ENCODE results near the gene ZNF70. TPM values are rescaled to one million over a fixed set of nuclear protein-coding genes. Genes with fewer than 3 reads are reported as not detected.
"Not testable (repeated sequence)": the region's sequence is repeated elsewhere in the genome, so short reads cannot be mapped to it uniquely, and the experiment has no call there.

Gene ZNF70
- total RNA-seq, 5 donors from 2014 or later (not counting 1 experiment from before 2014, with no cell fraction given): 3.2 to 6.4 (median 5.8) TPM

DNA sequence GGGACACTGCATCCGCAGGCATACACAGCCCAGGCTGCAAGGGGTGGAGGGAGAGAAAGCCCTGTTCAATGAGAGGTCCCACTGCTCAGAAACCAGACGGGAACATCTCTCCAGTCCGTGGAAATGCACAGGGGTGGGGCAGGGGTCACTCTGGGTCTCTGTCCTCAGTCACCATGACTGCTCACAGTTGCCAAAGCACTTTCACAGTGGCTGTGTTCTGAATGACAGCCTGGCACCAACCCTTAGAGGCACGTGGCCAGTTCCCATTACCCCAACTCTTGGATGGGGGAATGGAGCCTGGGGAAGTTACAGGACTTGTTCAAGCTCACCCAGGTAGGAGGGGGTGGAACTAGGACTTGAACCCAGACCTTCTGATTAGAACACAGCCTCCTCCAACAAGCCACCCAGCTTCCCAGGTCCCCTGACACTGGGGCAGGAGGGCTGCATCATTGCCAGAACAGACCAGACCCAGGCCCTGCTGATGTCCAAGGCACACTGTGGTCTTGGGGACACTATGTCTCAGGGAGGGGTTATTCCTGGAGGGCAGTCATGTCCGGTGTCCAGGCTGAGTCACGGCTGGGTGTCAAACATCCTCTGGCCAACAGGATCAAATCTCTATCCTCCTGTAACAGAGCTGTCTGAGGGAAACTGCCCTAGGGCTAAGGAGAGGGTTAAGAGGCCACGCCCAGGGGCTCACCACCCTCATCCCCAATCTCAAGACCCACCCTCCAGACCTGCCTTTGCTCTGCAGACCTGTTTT lies 8.2 kb downstream of the ZNF70 start:
- ATAC-seq (replicated peaks in 1 of 4) (no peak), DNase-seq (no peak)
- Histone ChIP-seq H3K36me3 (ENCODE audit: control insufficient read depth in 2 of 2, extremely low read depth in 1 of 2, insufficient read depth in 1 of 2, low read length in 1 of 2) (peaks cover 4 to 17% of the 10 kb centered on the region in 2 donors), H3K4me1 (ENCODE audit: control insufficient read depth in 1 of 2, extremely low read depth in 1 of 2, insufficient read depth in 2 of 2, low read length in 2 of 2) (no peaks in the 10 kb centered on the region), H3K4me3 (ENCODE audit: control insufficient read depth in 1 of 2, extremely low read depth in 1 of 2, low read length in 1 of 2) (no peak overlapping the region), H3K9me3 (no peaks in the 10 kb centered on the region), H3K27me3 (replicated peaks in 1 of 2; ENCODE audit: control insufficient read depth in 2 of 2, extremely low read depth in 1 of 2, insufficient read depth in 2 of 2, low read length in 1 of 2) (no peaks in the 10 kb centered on the region), H3K27ac (ENCODE audit: low read length) (no peak overlapping the region)
- CTCF ChIA-PET: no interaction called here
- H3K9me3 Mint-ChIP-seq: peaks cover 0 to 11% (median 6%) of the 10 kb centered on the region in 3 donors
- no peaks in the 10 kb centered on the region for H3K4me1 Mint-ChIP-seq
- H3K27ac Mint-ChIP-seq: no peak overlapping the region
- POLR2A ChIA-PET: no interaction called here
- H3K36me3 Mint-ChIP-seq: peaks cover 22% of the 10 kb centered on the region
- no peaks in the 10 kb centered on the region for H3K27me3 Mint-ChIP-seq
- WGBS (ENCODE audit: insufficient coverage): 82% methylated on average over 3 of the region's 7 CpGs
- H3K4me3 Mint-ChIP-seq: no peak overlapping the region

DNA sequence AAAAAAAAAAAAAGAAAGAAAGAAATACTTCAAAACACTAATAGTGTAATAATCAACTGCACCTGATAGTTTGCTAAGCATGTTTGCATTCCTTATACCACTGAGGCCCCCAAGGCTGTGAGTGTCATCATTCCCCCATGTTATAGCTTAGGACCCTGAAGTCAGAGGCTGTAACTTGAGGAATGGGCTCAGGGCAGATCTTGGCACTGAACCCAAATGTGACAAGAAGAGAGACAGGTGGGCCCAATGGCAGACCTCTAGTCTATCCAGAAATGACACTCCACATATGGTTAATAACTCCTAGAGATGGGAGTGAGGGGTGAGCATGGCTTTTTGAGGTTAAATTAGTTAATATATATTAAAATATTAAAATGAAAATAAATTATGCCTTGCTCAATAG lies 13.2 kb downstream of the ZNF70 start:
- Mint-ChIP-seq H3K27me3 (no peaks in the 10 kb centered on the region), H3K4me1 (no peaks in the 10 kb centered on the region), H3K27ac (no peak overlapping the region), H3K9me3 (no peaks in the 10 kb centered on the region), H3K36me3 (no peaks in the 10 kb centered on the region), H3K4me3 (no peak overlapping the region)
- ChIA-PET POLR2A (no interaction called here), CTCF (no interaction called here)
- DNase-seq (no peak), ATAC-seq (replicated peaks in 1 of 4) (no peak)
- no peaks in the 10 kb centered on the region for H3K36me3 ChIP-seq (ENCODE audit: control insufficient read depth in 2 of 2, extremely low read depth in 1 of 2, insufficient read depth in 1 of 2, low read length in 1 of 2)
- no peak overlapping the region for H3K27ac ChIP-seq (ENCODE audit: low read length)
- peaks cover 0 to 4% of the 10 kb centered on the region in 2 experiments for H3K27me3 ChIP-seq (replicated peaks in 1 of 2; ENCODE audit: control insufficient read depth in 2 of 2, extremely low read depth in 1 of 2, insufficient read depth in 2 of 2, low read length in 1 of 2)
- no peak overlapping the region for H3K4me3 ChIP-seq (ENCODE audit: control insufficient read depth in 1 of 2, extremely low read depth in 1 of 2, low read length in 1 of 2)
- no peaks in the 10 kb centered on the region for H3K4me1 ChIP-seq (ENCODE audit: control insufficient read depth in 1 of 2, extremely low read depth in 1 of 2, insufficient read depth in 2 of 2, low read length in 2 of 2)
- H3K9me3 ChIP-seq: no peaks in the 10 kb centered on the region

DNA sequence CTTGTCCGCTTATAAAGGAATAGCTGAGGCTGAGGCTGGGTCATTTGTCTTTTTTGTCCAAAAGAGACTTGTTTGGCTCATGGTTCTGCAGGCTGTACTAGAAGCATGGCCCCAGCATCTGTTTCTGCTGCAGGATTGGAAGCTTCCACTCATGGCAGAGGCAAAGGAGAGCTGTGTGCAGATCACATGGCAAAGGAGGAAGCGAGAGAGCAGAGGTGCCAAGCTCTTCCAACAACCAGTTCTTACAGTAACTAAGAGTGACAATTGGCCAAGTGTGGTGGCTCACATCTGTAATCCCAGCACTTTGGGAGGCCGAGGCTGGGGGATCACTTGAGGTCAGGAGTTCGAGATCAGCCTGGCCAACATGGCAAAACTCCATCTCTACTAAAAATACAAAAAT lies 22.8 kb downstream of the ZNF70 start:
- H3K9me3 ChIP-seq; H3K4me3 Mint-ChIP-seq; H3K4me1 ChIP-seq (ENCODE audit: control insufficient read depth in 1 of 2, extremely low read depth in 1 of 2, insufficient read depth in 2 of 2, low read length in 2 of 2); CTCF ChIA-PET; H3K4me1 Mint-ChIP-seq; H3K36me3 Mint-ChIP-seq; ATAC-seq (replicated peaks in 1 of 4); DNase-seq; POLR2A ChIA-PET; H3K4me3 ChIP-seq (ENCODE audit: control insufficient read depth in 1 of 2, extremely low read depth in 1 of 2, low read length in 1 of 2); H3K27ac ChIP-seq (ENCODE audit: low read length); H3K27me3 Mint-ChIP-seq; H3K9me3 Mint-ChIP-seq; H3K36me3 ChIP-seq (ENCODE audit: control insufficient read depth in 2 of 2, extremely low read depth in 1 of 2, insufficient read depth in 1 of 2, low read length in 1 of 2); H3K27ac Mint-ChIP-seq: not testable (repeated sequence)
- 80% methylated on average over 1 of the region's 4 CpGs for WGBS (ENCODE audit: insufficient coverage)
- peaks cover 0 to 15% of the 10 kb centered on the region in 2 experiments for H3K27me3 ChIP-seq (replicated peaks in 1 of 2; ENCODE audit: control insufficient read depth in 2 of 2, extremely low read depth in 1 of 2, insufficient read depth in 2 of 2, low read length in 1 of 2)

DNA sequence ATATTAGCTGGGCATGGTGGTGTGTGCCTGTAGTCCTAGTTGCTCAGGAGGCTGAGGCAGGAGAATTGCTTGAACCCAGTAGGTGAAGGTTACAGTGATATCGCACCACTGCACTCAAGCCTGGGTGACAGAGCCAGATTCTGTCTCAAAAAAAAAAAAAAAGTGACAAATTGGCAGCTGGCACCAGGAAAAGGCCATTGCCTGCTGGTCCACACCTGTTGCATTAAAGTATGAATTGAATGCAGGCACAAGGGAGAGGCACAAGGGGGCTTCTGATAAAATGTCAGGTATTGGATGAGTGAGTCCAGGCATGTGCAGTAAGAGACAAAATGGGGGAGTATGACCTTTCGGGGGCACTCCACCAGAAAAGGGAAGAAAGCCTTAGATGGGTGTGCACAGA lies 28.2 kb downstream of the ZNF70 start:
- DNase-seq: no peak
- Histone ChIP-seq H3K4me1 (ENCODE audit: control insufficient read depth in 1 of 2, extremely low read depth in 1 of 2, insufficient read depth in 2 of 2, low read length in 2 of 2) (no peaks in the 10 kb centered on the region), H3K36me3 (ENCODE audit: control insufficient read depth in 2 of 2, extremely low read depth in 1 of 2, insufficient read depth in 1 of 2, low read length in 1 of 2) (no peaks in the 10 kb centered on the region), H3K4me3 (ENCODE audit: control insufficient read depth in 1 of 2, extremely low read depth in 1 of 2, low read length in 1 of 2) (no peak overlapping the region), H3K9me3 (no peaks in the 10 kb centered on the region), H3K27me3 (replicated peaks in 1 of 2; ENCODE audit: control insufficient read depth in 2 of 2, extremely low read depth in 1 of 2, insufficient read depth in 2 of 2, low read length in 1 of 2) (peaks cover 0 to 10% of the 10 kb centered on the region in 2 experiments), H3K27ac (ENCODE audit: low read length) (no peak overlapping the region)
- ChIA-PET POLR2A (no interaction called here), CTCF (interaction anchor here in 1 of 2 donors (0.6 kb wide), 1 partner anchor 31 kb away, joined by 3 read pairs; no protein-coding TSS in a partner anchor)
- no peak overlapping the region for H3K27ac Mint-ChIP-seq
- H3K27me3 Mint-ChIP-seq: peaks cover 3 to 5% of the 10 kb centered on the region in 2 donors
- no peaks in the 10 kb centered on the region for H3K36me3 Mint-ChIP-seq
- H3K4me3 Mint-ChIP-seq: no peak overlapping the region
- no peak for ATAC-seq (replicated peaks in 1 of 4)
- WGBS (ENCODE audit: insufficient coverage): 100% methylated on average over 2 of the region's 2 CpGs
- no peaks in the 10 kb centered on the region for H3K9me3 Mint-ChIP-seq
- H3K4me1 Mint-ChIP-seq: peaks cover 0 to 3% (median 1%) of the 10 kb centered on the region in 3 donors

DNA sequence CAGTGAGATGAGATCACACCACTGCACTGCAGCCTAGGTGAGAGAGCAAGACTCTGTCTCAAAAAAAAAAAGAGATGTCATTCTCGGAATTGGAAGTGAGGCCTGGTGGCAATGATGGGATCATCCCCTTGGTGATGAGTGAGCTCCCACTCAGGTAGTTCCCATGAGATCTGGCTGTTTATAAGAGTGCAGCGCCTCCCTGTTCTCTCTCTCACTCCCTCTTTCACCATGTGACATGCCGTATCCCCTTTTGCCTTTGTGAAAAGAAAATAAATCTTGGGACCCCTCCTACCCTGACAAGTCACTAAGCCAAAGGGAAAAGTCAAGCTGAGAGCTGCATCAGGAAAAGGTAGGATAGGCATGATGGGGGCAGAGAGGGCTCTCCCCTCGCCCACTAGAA lies 28.8 kb downstream of the ZNF70 start:
- Histone ChIP-seq H3K27me3 (replicated peaks in 1 of 2; ENCODE audit: control insufficient read depth in 2 of 2, extremely low read depth in 1 of 2, insufficient read depth in 2 of 2, low read length in 1 of 2) (peaks cover 0 to 9% of the 10 kb centered on the region in 2 experiments), H3K4me1 (ENCODE audit: control insufficient read depth in 1 of 2, extremely low read depth in 1 of 2, insufficient read depth in 2 of 2, low read length in 2 of 2) (peaks cover 2 to 5% of the 10 kb centered on the region in 2 experiments), H3K36me3 (ENCODE audit: control insufficient read depth in 2 of 2, extremely low read depth in 1 of 2, insufficient read depth in 1 of 2, low read length in 1 of 2) (no peaks in the 10 kb centered on the region), H3K4me3 (ENCODE audit: control insufficient read depth in 1 of 2, extremely low read depth in 1 of 2, low read length in 1 of 2) (no peak overlapping the region), H3K9me3 (no peaks in the 10 kb centered on the region), H3K27ac (ENCODE audit: low read length) (no peak overlapping the region)
- no peak overlapping the region for H3K27ac Mint-ChIP-seq
- H3K36me3 Mint-ChIP-seq: no peaks in the 10 kb centered on the region
- ATAC-seq (replicated peaks in 1 of 4) (no peak), DNase-seq (no peak)
- H3K4me1 Mint-ChIP-seq: peaks cover 4 to 7% (median 4%) of the 10 kb centered on the region in 3 donors
- peaks cover 3 to 5% of the 10 kb centered on the region in 2 donors for H3K27me3 Mint-ChIP-seq
- ChIA-PET POLR2A (interaction anchor here in 1 of 2 donors (0.6 kb wide), 1 partner anchor 9 kb away, joined by 3 read pairs; no protein-coding TSS in a partner anchor), CTCF (no interaction called here)
- no peak overlapping the region for H3K4me3 Mint-ChIP-seq
- H3K9me3 Mint-ChIP-seq: no peaks in the 10 kb centered on the region
- 86% methylated on average over 2 of the region's 4 CpGs for WGBS (ENCODE audit: insufficient coverage)

DNA sequence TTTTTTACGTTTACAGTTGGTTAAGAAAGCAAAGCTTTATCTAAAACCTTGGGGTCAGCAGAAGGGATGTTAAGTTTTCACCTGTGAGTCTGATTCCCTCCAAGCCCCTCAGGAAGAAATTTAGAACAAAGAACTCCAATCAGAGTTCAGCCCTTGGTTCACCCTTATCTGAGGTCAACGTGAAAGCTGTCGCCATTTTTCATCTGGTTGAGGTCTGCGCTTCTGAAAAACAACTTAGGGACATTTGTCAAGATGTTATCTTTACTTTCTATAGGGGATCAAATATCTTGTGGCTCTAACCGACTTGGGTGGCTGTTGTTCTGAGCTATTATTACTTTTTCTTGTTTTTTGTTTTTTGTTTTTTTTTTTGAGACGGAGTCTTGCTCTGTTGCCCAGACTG lies 30.1 kb downstream of the ZNF70 start:
- ATAC-seq (replicated peaks in 1 of 4) (no peak), DNase-seq (no peak)
- Mint-ChIP-seq H3K27me3 (no peaks in the 10 kb centered on the region), H3K27ac (no peak overlapping the region), H3K9me3 (no peaks in the 10 kb centered on the region), H3K4me1 (peaks cover 5 to 10% (median 9%) of the 10 kb centered on the region in 3 donors), H3K36me3 (no peaks in the 10 kb centered on the region), H3K4me3 (no peak overlapping the region)
- Histone ChIP-seq H3K4me3 (ENCODE audit: control insufficient read depth in 1 of 2, extremely low read depth in 1 of 2, low read length in 1 of 2) (no peak overlapping the region), H3K9me3 (no peaks in the 10 kb centered on the region), H3K36me3 (ENCODE audit: control insufficient read depth in 2 of 2, extremely low read depth in 1 of 2, insufficient read depth in 1 of 2, low read length in 1 of 2) (no peaks in the 10 kb centered on the region), H3K27ac (ENCODE audit: low read length) (no peak overlapping the region), H3K27me3 (replicated peaks in 1 of 2; ENCODE audit: control insufficient read depth in 2 of 2, extremely low read depth in 1 of 2, insufficient read depth in 2 of 2, low read length in 1 of 2) (peaks cover 0 to 6% of the 10 kb centered on the region in 2 experiments), H3K4me1 (ENCODE audit: control insufficient read depth in 1 of 2, extremely low read depth in 1 of 2, insufficient read depth in 2 of 2, low read length in 2 of 2) (peaks cover 3 to 15% of the 10 kb centered on the region in 2 experiments)
- CTCF ChIA-PET: interaction anchor here in 1 of 2 donors (0.6 kb wide), 1 partner anchor 168 kb away, joined by 3 read pairs; no protein-coding TSS in a partner anchor
- POLR2A ChIA-PET: no interaction called here
- WGBS (ENCODE audit: insufficient coverage): no CpG with 5 or more reads among the region's 6 CpGs
